ENCODE measurements around the gene CDH4. TPM values are rescaled to one million over a fixed set of nuclear protein-coding genes. Genes with fewer than 3 reads are reported as not detected.

Gene CDH4
- total RNA-seq, 2 donors from 2014 or later: not detected

GRCh38 chr20:61654726-61655125, 402.7 kb downstream of the CDH4 start:
- no peak overlapping the region for H3K27ac ChIP-seq
- H3K4me3 ChIP-seq: no peak overlapping the region
- H3K36me3 ChIP-seq: no peaks in the 10 kb centered on the region
- DNase-seq (ENCODE audit: low spot score): no peak
- no peak for TF ChIP-seq CTCF (IDR thresholded peaks at IDR 0.05)
- H3K27me3 ChIP-seq (replicated peaks; ENCODE audit: insufficient read depth): no peaks in the 10 kb centered on the region
- H3K9me3 ChIP-seq: no peaks in the 10 kb centered on the region
- no peak for ATAC-seq (ENCODE audit: insufficient number of reproducible peaks, low FRiP score, low read depth)
- H3K4me1 ChIP-seq (ENCODE audit: control insufficient read depth in 1 of 2, low read depth in 2 of 2): no peaks in the 10 kb centered on the region

- H3K4me1 ChIP-seq (ENCODE audit: control insufficient read depth in 1 of 2, low read depth in 2 of 2): no peaks in the 10 kb centered on the region
- no peak for DNase-seq (ENCODE audit: low spot score)
- no peak overlapping the region for H3K4me3 ChIP-seq
- H3K9me3 ChIP-seq: no peaks in the 10 kb centered on the region
- H3K36me3 ChIP-seq: no peaks in the 10 kb centered on the region
- ATAC-seq (ENCODE audit: insufficient number of reproducible peaks, low FRiP score, low read depth): no peak
- no peaks in the 10 kb centered on the region for H3K27me3 ChIP-seq (replicated peaks; ENCODE audit: insufficient read depth)
- H3K27ac ChIP-seq: no peak overlapping the region
- TF ChIP-seq CTCF (IDR thresholded peaks at IDR 0.05): no peak
These were observed 403.5 kb downstream of the CDH4 start for GRCh38 chr20:61655591-61655990.

GRCh38 chr20:61656198-61656597, 404.1 kb downstream of the CDH4 start:
- ATAC-seq (ENCODE audit: insufficient number of reproducible peaks, low FRiP score, low read depth): no peak

GRCh38 chr20:61657721-61658377, 405.8 kb downstream of the CDH4 start:
- no peaks in the 10 kb centered on the region for H3K27me3 ChIP-seq (replicated peaks; ENCODE audit: insufficient read depth)
- no peak overlapping the region for H3K4me3 ChIP-seq
- H3K36me3 ChIP-seq: no peaks in the 10 kb centered on the region
- no peak for ATAC-seq (ENCODE audit: insufficient number of reproducible peaks, low FRiP score, low read depth)
- H3K9me3 ChIP-seq: no peaks in the 10 kb centered on the region
- no peaks in the 10 kb centered on the region for H3K4me1 ChIP-seq (ENCODE audit: control insufficient read depth in 1 of 2, low read depth in 2 of 2)
- no peak for DNase-seq (ENCODE audit: low spot score)
- no peak overlapping the region for H3K27ac ChIP-seq
- no peak for TF ChIP-seq CTCF (IDR thresholded peaks at IDR 0.05)

More at GRCh38 chr20:61656198-61656597, 404.1 kb downstream of the CDH4 start:
- no peak for TF ChIP-seq CTCF (IDR thresholded peaks at IDR 0.05)
- no peaks in the 10 kb centered on the region for H3K36me3 ChIP-seq
- H3K4me3 ChIP-seq: no peak overlapping the region
- no peaks in the 10 kb centered on the region for H3K9me3 ChIP-seq
- no peaks in the 10 kb centered on the region for H3K27me3 ChIP-seq (replicated peaks; ENCODE audit: insufficient read depth)
- no peaks in the 10 kb centered on the region for H3K4me1 ChIP-seq (ENCODE audit: control insufficient read depth in 1 of 2, low read depth in 2 of 2)
- no peak overlapping the region for H3K27ac ChIP-seq
- no peak for DNase-seq (ENCODE audit: low spot score)

- Histone ChIP-seq H3K4me1 (ENCODE audit: control insufficient read depth in 1 of 2, low read depth in 2 of 2) (no peaks in the 10 kb centered on the region), H3K36me3 (no peaks in the 10 kb centered on the region), H3K27me3 (replicated peaks; ENCODE audit: insufficient read depth) (no peaks in the 10 kb centered on the region), H3K27ac (no peak overlapping the region), H3K4me3 (no peak overlapping the region), H3K9me3 (no peaks in the 10 kb centered on the region)
- ATAC-seq (ENCODE audit: insufficient number of reproducible peaks, low FRiP score, low read depth) (no peak), DNase-seq (ENCODE audit: low spot score) (no peak)
- TF ChIP-seq CTCF (IDR thresholded peaks at IDR 0.05): no peak
These were observed 406.5 kb downstream of the CDH4 start for GRCh38 chr20:61658563-61658962.
